IMR-90 (cell line): ENCODE data around the gene DCUN1D2. TPM values are rescaled to one million over a fixed set of nuclear protein-coding genes. Genes with fewer than 3 reads are reported as not detected.

ENCODE experiments used
- ATAC-seq: fragments of 200-7000 bp; cut with Tn5 transposase; 2 replicates; pipeline ENCODE4 v1.9.1; 2020; ENCODE audit warnings: low read depth, mild to moderate bottlenecking, moderate library complexity
- BruUV-seq: library from RNA; stranded (reverse); fragments of 400-500 nt; replicated peaks from 2 replicates; lab custom pipeline; 2021; lab: Mats Ljungman, UMichigan
- CTCF ChIA-PET: fragments of 300-600 bp; formaldehyde crosslinking; extraction: SDS; loops from one replicate; lab custom pipeline; 2021; ENCODE audit warnings: antibody characterized with exemption; lab: Yijun Ruan, JAX
- POLR2A ChIA-PET: fragments of 300-600 bp; sonication (Branson Sonifier 250); formaldehyde crosslinking; loops from one replicate; lab custom pipeline; 2022; ENCODE audit warnings: antibody characterized with exemption; ENCODE audit not compliant: unreplicated experiment; lab: Charles Lee
- DNase-seq: peaks from one replicate; pipeline ENCODE4 v3.0.0; 2013
- H2AFZ ChIP-seq: replicated peaks from 2 replicates; pipeline ENCODE3; 2013; ENCODE audit warnings: low read length, mild to moderate bottlenecking; ENCODE audit not compliant: poor library complexity
- H2AK5ac ChIP-seq: 2 replicates; pipeline ENCODE4 v1.6.1; 2013; ENCODE audit warnings: low read depth, low read length, inconsistent platforms
- H2AK9ac ChIP-seq: replicated peaks from 2 replicates; pipeline ENCODE3; 2013; ENCODE audit warnings: mild to moderate bottlenecking, low read depth, low read length, moderate library complexity; ENCODE audit not compliant: poor library complexity
- H2BK120ac ChIP-seq: 2 replicates; pipeline ENCODE4 v1.6.1; 2013; ENCODE audit warnings: low read depth, low read length, inconsistent platforms
- H2BK15ac ChIP-seq: 3 replicates; pipeline ENCODE4 v1.6.1; 2013; ENCODE audit warnings: low read depth, low read length, inconsistent platforms
- H2BK20ac ChIP-seq: 2 replicates; pipeline ENCODE4 v1.6.1; 2013; ENCODE audit warnings: low read depth, mild to moderate bottlenecking, inconsistent platforms, low read length, moderate library complexity
- H2BK5ac ChIP-seq: 2 replicates; pipeline ENCODE4 v1.6.1; 2013; ENCODE audit warnings: mild to moderate bottlenecking, low read depth, low read length, inconsistent platforms; ENCODE audit not compliant: poor library complexity, severe bottlenecking
- H3K14ac ChIP-seq: replicated peaks from 2 replicates; pipeline ENCODE4 v1.6.1; 2013; ENCODE audit warnings: low read depth, low read length, inconsistent platforms
- H3K18ac ChIP-seq: 2 replicates; pipeline ENCODE4 v1.6.1; 2013; ENCODE audit warnings: low read depth, low read length, control low read depth
- H3K23ac ChIP-seq: 2 replicates; pipeline ENCODE4 v1.6.1; 2013; ENCODE audit warnings: low read depth, low read length, inconsistent platforms
- H3K27ac ChIP-seq: 2 replicates; pipeline ENCODE4 v1.5.1; 2013; ENCODE audit warnings: mild to moderate bottlenecking, control low read depth, low read length; ENCODE audit not compliant: insufficient read depth
- H3K27me3 ChIP-seq: 2 replicates; pipeline ENCODE4 v1.6.1; 2013; ENCODE audit warnings: low read length; ENCODE audit not compliant: control insufficient read depth, insufficient read depth
- H3K36me3 ChIP-seq: 2 replicates; pipeline ENCODE4 v1.6.1; 2013; ENCODE audit warnings: low read length, mixed read lengths; ENCODE audit not compliant: control insufficient read depth, insufficient read depth
- H3K4ac ChIP-seq: 2 replicates; pipeline ENCODE4 v1.6.1; 2013; ENCODE audit warnings: low read depth, low read length, inconsistent platforms
- H3K4me1 ChIP-seq: 2 replicates; pipeline ENCODE4 v1.6.1; 2013; ENCODE audit warnings: low read length, mixed read lengths; ENCODE audit not compliant: control insufficient read depth, insufficient read depth
- H3K4me2 ChIP-seq: 2 replicates; pipeline ENCODE4 v1.6.1; 2013; ENCODE audit warnings: low read depth, mild to moderate bottlenecking, control low read depth, low read length, moderate library complexity
- H3K4me3 ChIP-seq: 2 replicates; pipeline ENCODE4 v1.5.1; 2013; ENCODE audit warnings: low read depth, mild to moderate bottlenecking, control low read depth, low read length, moderate library complexity; ENCODE audit not compliant: insufficient read depth
- H3K56ac ChIP-seq: 2 replicates; pipeline ENCODE4 v1.6.1; 2013; ENCODE audit warnings: low read length, inconsistent platforms; ENCODE audit not compliant: insufficient read depth; ENCODE audit errors: extremely low read depth
- H3K79me1 ChIP-seq, 2 experiments: 2 replicates each; pipeline ENCODE4 v1.6.1; 2013; ENCODE audit warnings: low read length in 2 of 2, inconsistent platforms in 1 of 2, low read depth in 1 of 2
- H3K9ac ChIP-seq: 2 replicates; pipeline ENCODE4 v1.6.1; 2013; ENCODE audit warnings: low read depth, low read length, control low read depth
- H3K9me1 ChIP-seq: 2 replicates; pipeline ENCODE4 v1.6.1; 2013; ENCODE audit warnings: low read length, inconsistent platforms; ENCODE audit not compliant: insufficient read depth
- H3K9me3 ChIP-seq: 2 replicates; pipeline ENCODE4 v1.6.1; 2013; ENCODE audit warnings: low read length; ENCODE audit not compliant: control insufficient read depth, insufficient read depth
- H4K20me1 ChIP-seq: 2 replicates; pipeline ENCODE4 v1.6.1; 2013; ENCODE audit warnings: low read length, inconsistent platforms; ENCODE audit not compliant: insufficient read depth
- H4K5ac ChIP-seq: 2 replicates; pipeline ENCODE4 v1.6.1; 2013; ENCODE audit warnings: mild to moderate bottlenecking, low read depth, low read length, control low read depth
- H4K8ac ChIP-seq, 2 experiments: 2 replicates each; pipeline ENCODE4 v1.6.1; 2013; ENCODE audit warnings: low read depth in 2 of 2, low read length in 2 of 2, control low read depth in 1 of 2, inconsistent platforms in 1 of 2
- H4K91ac ChIP-seq: 2 replicates; pipeline ENCODE4 v1.6.1; 2013; ENCODE audit warnings: low read depth, low read length, inconsistent platforms; ENCODE audit not compliant: insufficient read depth
- BHLHE40 ChIP-seq: fragments of 150-350 bp; IDR thresholded peaks from 2 replicates; pipeline ENCODE4 v1.6.1; 2016; ENCODE audit warnings: mild to moderate bottlenecking, low read depth, low read length
- CEBPB ChIP-seq: IDR thresholded peaks from 2 replicates; pipeline ENCODE4 v1.6.1; 2012; ENCODE audit warnings: low read depth, low read length, improper control_type of control experiment
- FOS ChIP-seq: fragments of 150-350 bp; IDR thresholded peaks from 2 replicates; pipeline ENCODE4 v1.6.1; 2016; ENCODE audit warnings: low read depth, low read length
- MAZ ChIP-seq: IDR thresholded peaks from 2 replicates; pipeline ENCODE4 v1.6.1; 2012; ENCODE audit warnings: low read depth, mild to moderate bottlenecking, low read length, improper control_type of control experiment, moderate library complexity, borderline replicate concordance
- MXI1 ChIP-seq: IDR thresholded peaks from 2 replicates; pipeline ENCODE4 v1.6.1; 2012; ENCODE audit warnings: low read depth, mild to moderate bottlenecking, low read length, moderate library complexity, borderline replicate concordance
- NFE2L2 ChIP-seq: fragments of 150-350 bp; IDR thresholded peaks from 2 replicates; pipeline ENCODE4 v1.6.1; 2016; ENCODE audit warnings: low read depth, mild to moderate bottlenecking, low read length
- POLR2A ChIP-seq: IDR thresholded peaks from 2 replicates; pipeline ENCODE4 v1.6.1; 2012; ENCODE audit warnings: mild to moderate bottlenecking, low read depth, low read length
- RAD21 ChIP-seq: IDR thresholded peaks from 2 replicates; pipeline ENCODE4 v1.6.1; 2012; ENCODE audit warnings: low read length, improper control_type of control experiment
- RFX5 ChIP-seq: IDR thresholded peaks from 2 replicates; pipeline ENCODE4 v1.8.0; 2012; ENCODE audit warnings: low read depth, mild to moderate bottlenecking, low read length, moderate library complexity
- WGBS, 2 experiments: methylation state at CpG; one replicate each; pipeline versions ENCODE4 v1.1.5 to v1.1.7; 2013; ENCODE audit warnings: missing lambda C conversion rate in 2 of 2; ENCODE audit not compliant: insufficient read length in 1 of 2; ENCODE audit errors: extremely low coverage in 2 of 2; 5-methylcytosine and 5-hydroxymethylcytosine counted together
- dilution Hi-C: fragments of 300-500 bp; cut with HindIII; formaldehyde crosslinking; loops from one replicate; pipeline ENCODE4 v1.14.3; 2018; ENCODE audit warnings: low sequenced_read_pairs; ENCODE audit not compliant: unreplicated experiment
- in situ Hi-C: fragments of 300-500 bp; cut with MboI; formaldehyde crosslinking; loops from 3 replicates; pipeline ENCODE4 v1.14.3; 2019; ENCODE audit warnings: low sequenced_read_pairs, inconsistent platforms, mixed read lengths
- intact Hi-C: fragments of 100-400 bp; cut with micrococcal nuclease; formaldehyde crosslinking; loops from 2 replicates; pipeline ENCODE4 v1.10.0; 2022
- polyA plus RNA-seq, 3 experiments: library from polyadenylated mRNA; depleted of rRNA; stranded (reverse); fragments of >200 nt; gene quantifications; 2 replicates each; pipeline ENCODE4 v1.2.3, GENCODE V29; 2012; ENCODE audit warnings: low replicate concordance in 1 of 3
- total RNA-seq: library from RNA; depleted of rRNA; stranded (reverse); fragments of >200 nt; gene quantifications from 2 replicates; pipeline ENCODE4 v1.2.3, GENCODE V29; 2012
- TF ChIP-seq, protein P1 (sequence below): fragments of 150-350 bp; IDR thresholded peaks from 2 replicates; pipeline ENCODE4 v1.6.1; 2016; ENCODE audit warnings: low read depth, mild to moderate bottlenecking, low read length, moderate library complexity, borderline replicate concordance

DCUN1D2 gene
- total and polyA plus RNA-seq, 2 of the 4 experiments (the other 2 are of a cell fraction) = 8.1 to 11.5 TPM

DNA sequence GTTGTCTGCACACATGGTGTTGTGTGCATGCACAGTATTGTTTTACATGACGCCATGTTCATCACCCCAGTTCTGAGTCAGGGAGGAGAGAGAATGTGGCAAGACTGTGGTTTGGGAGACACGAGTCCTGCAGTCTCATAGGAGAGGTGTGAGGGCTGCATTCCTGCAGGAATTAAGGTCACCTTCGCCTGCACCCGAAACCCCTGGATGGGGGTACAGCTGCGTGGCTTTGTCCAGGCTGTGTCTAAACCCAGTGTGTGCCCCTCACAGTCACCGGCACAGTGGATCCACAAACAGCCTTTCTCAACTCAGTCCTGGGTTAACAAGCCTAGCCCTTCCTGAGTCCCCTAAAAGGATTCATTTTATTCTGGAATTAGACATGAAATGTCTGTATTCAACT lies 42.9 kb downstream of the DCUN1D2 start:
- Histone ChIP-seq H3K27me3 (no peaks in the 10 kb centered on the region), H2BK20ac (no peak overlapping the region), H3K18ac (no peak overlapping the region), H2AFZ (no peak overlapping the region), H2BK5ac (no peak overlapping the region), H3K9me3 (no peaks in the 10 kb centered on the region), H2BK15ac (no peak overlapping the region), H3K4me2 (no peak overlapping the region), H3K27ac (no peak overlapping the region), H3K79me1 (peaks cover 0 to 5% of the 10 kb centered on the region in 2 experiments; a peak in 2 of 4 replicates), H3K14ac (no peak overlapping the region), H3K56ac (no peak overlapping the region), H4K91ac (no peak overlapping the region), H4K8ac (no peak overlapping the region), H2AK9ac (no peak overlapping the region), H2BK120ac (no peak overlapping the region), H4K20me1 (no peaks in the 10 kb centered on the region), H3K4ac (no peak overlapping the region), H2AK5ac (no peak overlapping the region), H3K23ac (no peak overlapping the region), H3K9me1 (peaks cover 6% of the 10 kb centered on the region), H4K5ac (no peak overlapping the region), H3K9ac (no peak overlapping the region), H3K36me3 (peaks cover 8% of the 10 kb centered on the region; the same call in 1 of the 2 replicates), H3K4me1 (no peaks in the 10 kb centered on the region), H3K4me3 (no peak overlapping the region)
- no TSS peak for BruUV-seq
- 92% methylated on average over 5 of the region's 6 CpGs; no CpG with 5 or more reads in 1 of the 2 experiments for WGBS, 2 experiments
- ChIA-PET POLR2A (no interaction called here), CTCF (no interaction called here)
- in situ Hi-C loops (no loop called here), dilution Hi-C loops (no loop called here), intact Hi-C loops (no loop called here)
- TF ChIP-seq RAD21 = no peak
- no peak for TF ChIP-seq POLR2A
- TF ChIP-seq, protein P1, sequence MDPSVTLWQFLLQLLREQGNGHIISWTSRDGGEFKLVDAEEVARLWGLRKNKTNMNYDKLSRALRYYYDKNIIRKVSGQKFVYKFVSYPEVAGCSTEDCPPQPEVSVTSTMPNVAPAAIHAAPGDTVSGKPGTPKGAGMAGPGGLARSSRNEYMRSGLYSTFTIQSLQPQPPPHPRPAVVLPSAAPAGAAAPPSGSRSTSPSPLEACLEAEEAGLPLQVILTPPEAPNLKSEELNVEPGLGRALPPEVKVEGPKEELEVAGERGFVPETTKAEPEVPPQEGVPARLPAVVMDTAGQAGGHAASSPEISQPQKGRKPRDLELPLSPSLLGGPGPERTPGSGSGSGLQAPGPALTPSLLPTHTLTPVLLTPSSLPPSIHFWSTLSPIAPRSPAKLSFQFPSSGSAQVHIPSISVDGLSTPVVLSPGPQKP = no peak
- no peak for TF ChIP-seq BHLHE40
- TF ChIP-seq MXI1 = no peak
- TF ChIP-seq RFX5 = no peak
- no peak for TF ChIP-seq FOS
- no peak for TF ChIP-seq NFE2L2
- no peak for TF ChIP-seq CEBPB
- no peak for TF ChIP-seq MAZ
- no peak for ATAC-seq
- DNase-seq = no peak
